Tongue (tissue), 2 donors: ENCODE data around the gene CA10. TPM values are rescaled to one million over a fixed set of nuclear protein-coding genes. Genes with fewer than 3 reads are reported as not detected.

Experiments used
- DNase-seq: peaks from one replicate; pipeline ENCODE4 v3.0.0-alpha.2; 2015
- total RNA-seq: library from RNA; depleted of rRNA; stranded (reverse); fragments of >200 nt; gene quantifications from one replicate; pipeline ENCODE4 v1.2.3, GENCODE V29; 2014

CA10 gene
- total RNA-seq, 1 donor from 2014 or later: 1.2 TPM

DNA sequence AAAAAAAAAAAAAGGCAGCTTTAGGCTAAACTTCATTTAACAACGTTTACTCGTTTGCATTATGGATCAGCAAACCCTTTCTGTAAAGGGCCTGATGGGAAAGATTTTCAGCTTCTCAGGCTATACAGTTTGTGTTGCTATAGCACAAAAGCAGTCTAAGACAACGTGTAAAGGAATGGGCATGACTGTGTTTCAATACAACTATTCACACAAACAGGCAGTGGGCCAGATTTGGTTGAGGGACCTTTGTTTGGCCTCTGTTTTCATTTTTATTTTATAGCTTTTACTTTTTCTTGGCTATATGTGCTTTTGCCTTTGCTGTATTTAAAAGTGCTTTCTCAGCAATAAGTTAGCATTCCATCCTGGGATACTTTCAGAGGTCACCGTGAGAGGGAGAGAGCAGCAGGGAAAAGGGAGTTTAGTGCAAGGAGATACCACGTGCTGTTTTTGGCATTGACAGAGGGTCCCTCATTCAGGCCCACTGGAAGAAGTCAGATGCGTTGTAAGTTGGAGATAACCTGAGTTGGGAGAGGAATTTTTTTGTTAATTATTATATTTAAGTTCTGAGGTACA lies 562.6 kb downstream of the CA10 start:
- no peak for DNase-seq

- DNase-seq: peak; percentile 85
Measured at GRCh38 chr17:51590071-51590656, 568.4 kb downstream of the CA10 start.

DNA sequence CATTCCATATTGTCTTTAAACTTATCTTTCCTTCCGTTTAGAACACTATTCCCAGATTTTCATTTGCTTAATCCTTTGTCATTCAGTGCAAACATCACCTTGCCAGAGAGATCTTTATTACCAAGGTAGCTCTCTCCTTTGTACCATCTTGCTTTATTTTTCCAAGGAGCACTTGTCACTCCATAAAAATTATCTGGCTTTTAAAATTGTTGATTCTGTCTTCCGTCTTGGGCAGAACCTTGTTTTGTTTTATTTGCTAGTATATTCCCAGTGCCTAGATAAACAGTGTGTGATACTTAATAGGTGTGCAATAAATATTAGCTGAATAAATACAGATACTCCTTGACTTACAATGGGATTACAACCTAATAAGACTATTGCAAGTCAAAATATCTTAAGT lies 570.5 kb downstream of the CA10 start:
- no peak for DNase-seq

GRCh38 chr17:51587516-51587915 lies 571.0 kb downstream of the CA10 start:
- DNase-seq: no peak

- peak; percentile 43 for DNase-seq
Measured at GRCh38 chr17:51585514-51586104, 572.9 kb downstream of the CA10 start.

GRCh38 chr17:51580869-51581268 lies 577.6 kb downstream of the CA10 start:
- no peak for DNase-seq
